PFSK-1 (cell line): ENCODE results near the gene MEMO1.

ENCODE experiments used
- FOXP2 ChIP-seq: optimal IDR thresholded peaks from 2 replicates; pipeline ENCODE3; 2011; ENCODE audit warnings: borderline replicate concordance, control low read depth, inconsistent platforms; ENCODE audit not compliant: insufficient read depth; ENCODE audit errors: extremely low read length, extremely low read depth
- POLR2AphosphoS5 ChIP-seq: IDR thresholded peaks from 2 replicates; pipeline ENCODE4 v1.6.1; 2012; ENCODE audit warnings: low read depth, mild to moderate bottlenecking, control low read depth, low read length, moderate library complexity
- REST ChIP-seq, 2 experiments: IDR thresholded peaks; 2 replicates each; pipeline versions ENCODE4 v1.6.1 to v1.8.0; 2011 to 2012; ENCODE audit warnings: low read depth in 2 of 2, low read length in 2 of 2, control low read depth in 1 of 2, inconsistent platforms in 1 of 2, mild to moderate bottlenecking in 1 of 2, moderate library complexity in 1 of 2; ENCODE audit not compliant: insufficient read depth in 1 of 2
- SIN3A ChIP-seq: IDR thresholded peaks from 2 replicates; pipeline ENCODE4 v1.6.1; 2012; ENCODE audit warnings: mild to moderate bottlenecking, low read length, moderate library complexity, borderline replicate concordance; ENCODE audit not compliant: insufficient read depth
- TAF1 ChIP-seq: IDR thresholded peaks from 2 replicates; pipeline ENCODE4 v1.6.1; 2012; ENCODE audit warnings: low read length, control low read depth, borderline replicate concordance; ENCODE audit not compliant: insufficient read depth

The MEMO1 gene

GRCh38 chr2:31950946-31951562, 59.8 kb downstream of the MEMO1 start:
- no peak for TF ChIP-seq FOXP2
- TF ChIP-seq SIN3A = no peak
- no peak for TF ChIP-seq REST (IDR thresholded peaks at IDR 0.05; ENCODE audit: insufficient read depth in 1 of 2, low read depth in 2 of 2, low read length in 2 of 2)
- no peak for TF ChIP-seq TAF1
- no peak for TF ChIP-seq POLR2AphosphoS5

- TF ChIP-seq POLR2AphosphoS5 = no peak
- TF ChIP-seq REST (IDR thresholded peaks at IDR 0.05; ENCODE audit: insufficient read depth in 1 of 2, low read depth in 2 of 2, low read length in 2 of 2) = no peak
- TF ChIP-seq TAF1 = no peak
- no peak for TF ChIP-seq FOXP2
- no peak for TF ChIP-seq SIN3A
Measured at GRCh38 chr2:31947871-31948270, 62.9 kb downstream of the MEMO1 start.

- TF ChIP-seq TAF1 (no peak), REST (IDR thresholded peaks at IDR 0.05; ENCODE audit: insufficient read depth in 1 of 2, low read depth in 2 of 2, low read length in 2 of 2) (no peak), SIN3A (no peak), FOXP2 (no peak), POLR2AphosphoS5 (no peak)
Measured at GRCh38 chr2:31946838-31947237, 64.0 kb downstream of the MEMO1 start.

- TF ChIP-seq TAF1 (no peak), REST (IDR thresholded peaks at IDR 0.05; ENCODE audit: insufficient read depth in 1 of 2, low read depth in 2 of 2, low read length in 2 of 2) (no peak), SIN3A (no peak), POLR2AphosphoS5 (no peak), FOXP2 (no peak)
Measured at GRCh38 chr2:31945572-31945935, 65.3 kb downstream of the MEMO1 start.
